Sigmoid colon (tissue), 4 donors: Measurements from ENCODE around the gene MXD4.

ENCODE experiments used
- CTCF ChIP-seq, 4 experiments: fragments of 450-650 bp in 3 of 4; fragments of 200-600 bp in 1 of 4; IDR thresholded peaks; one replicate each; pipeline ENCODE4 v1.5.1; 2016 to 2019; ENCODE audit warnings: antibody characterized with exemption in 4 of 4, mild to moderate bottlenecking in 3 of 4, moderate library complexity in 2 of 4
- EP300 ChIP-seq, 4 donors: sonication (generic); formaldehyde crosslinking; IDR thresholded peaks; one replicate each; pipeline ENCODE4 v1.6.1; 2017; ENCODE audit warnings: antibody characterized with exemption in 4 of 4
- POLR2A ChIP-seq, 2 donors: fragments of 450-650 bp; IDR thresholded peaks; one replicate each; pipeline ENCODE4 v1.6.1; 2016; ENCODE audit warnings: antibody characterized with exemption in 2 of 2, mild to moderate bottlenecking in 2 of 2, moderate library complexity in 2 of 2
- POLR2AphosphoS5 ChIP-seq, 4 donors: sonication (generic); formaldehyde crosslinking; IDR thresholded peaks; one replicate each; pipeline ENCODE4 v1.6.1; 2017; ENCODE audit warnings: antibody characterized with exemption in 4 of 4

GRCh38 chr4:2231082-2231481 lies 30.8 kb downstream of the MXD4 start:
- no peak for TF ChIP-seq POLR2AphosphoS5 (IDR thresholded peaks at IDR 0.05)
- no peak for TF ChIP-seq CTCF (IDR thresholded peaks at IDR 0.05)
- TF ChIP-seq POLR2A (IDR thresholded peaks at IDR 0.05), result no peak
- no peak for TF ChIP-seq EP300 (IDR thresholded peaks at IDR 0.05)
